Esophagus squamous epithelium (tissue), 5 donors: ENCODE measurements around the gene VAPA. TPM values are rescaled to one million over a fixed set of nuclear protein-coding genes. Genes with fewer than 3 reads are reported as not detected.

Source experiments
- DNase-seq: peaks from one replicate; lab custom pipeline; 2025; lab: John Stamatoyannopoulos, UW
- H3K27ac ChIP-seq, 4 donors: fragments of 200-600 bp; sonication (generic); one replicate each; pipeline ENCODE4 v1.5.1; 2016 to 2019; ENCODE audit warnings: mild to moderate bottlenecking in 1 of 4
- H3K27me3 ChIP-seq, 4 donors: fragments of 200-600 bp; sonication (generic); 1 replicate in 3 of 4; 2 replicates in 1 of 4; pipeline versions ENCODE4 v1.5.1 to v1.6.0; 2017 to 2021; ENCODE audit warnings: antibody characterized with exemption in 1 of 4
- H3K36me3 ChIP-seq, 3 donors: fragments of 200-600 bp; sonication (generic); one replicate each; pipeline ENCODE4 v1.5.1; 2016 to 2019
- H3K4me1 ChIP-seq, 3 donors: fragments of 200-600 bp; sonication (generic); one replicate each; pipeline ENCODE4 v1.5.1; 2017 to 2019
- H3K4me3 ChIP-seq, 4 donors: fragments of 200-600 bp; sonication (generic); 1 replicate in 3 of 4; 2 replicates in 1 of 4; pipeline ENCODE4 v1.5.1; 2016 to 2019; ENCODE audit warnings: mild to moderate bottlenecking in 2 of 4, moderate library complexity in 1 of 4
- H3K9me3 ChIP-seq, 3 donors: fragments of 200-600 bp; sonication (generic); one replicate each; pipeline ENCODE4 v1.5.1; 2016 to 2019
- POLR2A ChIP-seq, 4 donors: fragments of 450-650 bp; IDR thresholded peaks; one replicate each; pipeline ENCODE4 v1.6.1; 2017; ENCODE audit warnings: antibody characterized with exemption in 4 of 4, mild to moderate bottlenecking in 4 of 4, moderate library complexity in 3 of 4
- WGBS, 2 donors: methylation state at CpG; one replicate each; pipeline ENCODE4 v1.1.5; 2018; 5-methylcytosine and 5-hydroxymethylcytosine counted together
- intact Hi-C: fragments of 100-400 bp; cut with DNase I; formaldehyde crosslinking; loops from one replicate; pipeline ENCODE4 v1.15.0; 2022
- total RNA-seq, 4 donors: library from RNA; depleted of rRNA; stranded (reverse); fragments of >200 nt; gene quantifications; one replicate each; pipeline ENCODE4 v1.1.0, GENCODE V29; 2016
- TF ChIP-seq, protein P1 (sequence below), 6 experiments: fragments of 450-650 bp in 4 of 6; fragments of 200-600 bp in 2 of 6; sonication (generic) in 2 of 6; IDR thresholded peaks; one replicate each; pipeline ENCODE4 v1.5.1; 2016 to 2019; ENCODE audit warnings: antibody characterized with exemption in 6 of 6, mild to moderate bottlenecking in 4 of 6, moderate library complexity in 4 of 6
- donor health status: DM: yes; HTN: yes; CAD: no.

Gene VAPA
- total RNA-seq, 4 donors from 2014 or later: 252 to 287 (median 268) TPM

DNA sequence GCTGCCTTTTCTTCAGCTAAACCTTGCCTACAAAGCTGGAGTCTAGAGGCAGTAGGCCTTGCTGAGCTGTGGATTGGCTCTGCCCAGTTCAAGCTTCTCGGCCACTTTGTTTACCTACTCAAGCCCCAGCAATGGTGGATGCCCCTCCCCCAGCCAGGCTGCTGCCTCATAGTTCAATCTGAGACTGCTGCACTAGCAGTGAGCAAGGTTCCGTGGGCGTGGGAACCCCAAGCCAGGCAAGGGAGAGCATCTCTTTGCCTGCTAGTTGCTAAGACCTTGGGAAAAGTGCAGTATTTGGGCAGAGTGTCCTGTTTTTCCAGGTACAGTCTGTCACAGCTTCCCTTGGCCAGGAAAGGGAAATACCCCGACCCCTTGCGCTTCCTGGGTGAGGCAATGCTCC is 68.9 kb downstream of the VAPA start:
- Histone ChIP-seq H3K4me3 (no peak overlapping the region), H3K27ac (no peak overlapping the region), H3K36me3 (no peaks in the 10 kb centered on the region), H3K27me3 (no peaks in the 10 kb centered on the region), H3K4me1 (peaks cover 0 to 7% (median under 1%) of the 10 kb centered on the region in 3 donors), H3K9me3 (no peaks in the 10 kb centered on the region)
- no peak for DNase-seq
- TF ChIP-seq, protein P1, sequence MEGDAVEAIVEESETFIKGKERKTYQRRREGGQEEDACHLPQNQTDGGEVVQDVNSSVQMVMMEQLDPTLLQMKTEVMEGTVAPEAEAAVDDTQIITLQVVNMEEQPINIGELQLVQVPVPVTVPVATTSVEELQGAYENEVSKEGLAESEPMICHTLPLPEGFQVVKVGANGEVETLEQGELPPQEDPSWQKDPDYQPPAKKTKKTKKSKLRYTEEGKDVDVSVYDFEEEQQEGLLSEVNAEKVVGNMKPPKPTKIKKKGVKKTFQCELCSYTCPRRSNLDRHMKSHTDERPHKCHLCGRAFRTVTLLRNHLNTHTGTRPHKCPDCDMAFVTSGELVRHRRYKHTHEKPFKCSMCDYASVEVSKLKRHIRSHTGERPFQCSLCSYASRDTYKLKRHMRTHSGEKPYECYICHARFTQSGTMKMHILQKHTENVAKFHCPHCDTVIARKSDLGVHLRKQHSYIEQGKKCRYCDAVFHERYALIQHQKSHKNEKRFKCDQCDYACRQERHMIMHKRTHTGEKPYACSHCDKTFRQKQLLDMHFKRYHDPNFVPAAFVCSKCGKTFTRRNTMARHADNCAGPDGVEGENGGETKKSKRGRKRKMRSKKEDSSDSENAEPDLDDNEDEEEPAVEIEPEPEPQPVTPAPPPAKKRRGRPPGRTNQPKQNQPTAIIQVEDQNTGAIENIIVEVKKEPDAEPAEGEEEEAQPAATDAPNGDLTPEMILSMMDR (IDR thresholded peaks at IDR 0.05): no peak
- TF ChIP-seq POLR2A (IDR thresholded peaks at IDR 0.05): no peak
- intact Hi-C loops: no loop called here
- WGBS, 2 donors: 100% methylated on average over 2 to 3 of the region's 5 CpGs

DNA sequence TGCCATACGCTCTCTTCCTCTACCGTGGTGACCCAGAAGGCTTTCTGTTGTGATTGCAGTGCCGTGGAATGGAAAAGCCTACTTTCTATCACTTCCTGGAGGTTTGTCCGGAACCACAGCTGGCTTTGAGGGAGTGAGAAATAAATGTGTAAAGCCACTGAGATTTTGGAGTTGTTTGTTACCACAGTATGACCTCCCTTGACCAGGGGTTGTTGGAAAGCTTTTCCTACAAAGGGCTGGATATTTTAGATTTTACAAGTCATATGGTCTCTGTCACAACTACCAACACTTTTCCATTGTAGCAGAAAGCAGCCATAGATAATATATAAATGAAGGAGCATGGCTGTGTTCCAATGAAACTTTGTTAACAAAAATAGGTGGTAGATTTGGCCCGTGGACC is 70.3 kb downstream of the VAPA start:
- Histone ChIP-seq H3K4me3 (no peak overlapping the region), H3K27ac (peak overlapping the region in 1 of 4 donors; percentile 18), H3K27me3 (no peaks in the 10 kb centered on the region), H3K4me1 (peaks cover 0 to 12% (median 3%) of the 10 kb centered on the region in 3 donors), H3K9me3 (no peaks in the 10 kb centered on the region), H3K36me3 (no peaks in the 10 kb centered on the region)
- intact Hi-C loops: no loop called here
- 72 to 86% methylated on average over 5 of the region's 5 CpGs for WGBS, 2 donors
- no peak for TF ChIP-seq POLR2A (IDR thresholded peaks at IDR 0.05)
- TF ChIP-seq, protein P1 (IDR thresholded peaks at IDR 0.05): no peak
- no peak for DNase-seq

DNA sequence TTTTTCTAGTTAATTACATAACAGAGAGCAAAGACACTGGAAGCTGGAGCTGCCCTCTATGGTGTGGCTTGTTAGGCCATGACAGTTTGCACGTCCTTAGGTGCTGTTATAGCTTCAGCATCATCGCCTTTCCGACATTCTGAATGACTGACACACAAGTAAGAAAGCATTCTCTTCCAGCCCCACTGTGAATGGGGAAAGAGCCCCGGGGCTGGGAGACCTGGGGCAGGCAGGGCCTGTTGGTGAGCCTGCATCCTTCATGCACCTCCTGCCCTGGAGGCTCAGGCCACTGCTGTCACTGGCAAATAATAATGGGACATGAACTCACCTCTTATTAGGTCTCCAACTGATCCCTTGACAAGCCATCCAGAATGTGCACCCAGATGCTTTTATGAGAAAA is 71.8 kb downstream of the VAPA start:
- no peaks in the 10 kb centered on the region for H3K9me3 ChIP-seq
- H3K4me3 ChIP-seq: no peak overlapping the region
- 85 to 86% methylated on average over 3 to 4 of the region's 4 CpGs for WGBS, 2 donors
- TF ChIP-seq POLR2A (IDR thresholded peaks at IDR 0.05): no peak
- TF ChIP-seq, protein P1 (IDR thresholded peaks at IDR 0.05): no peak
- peaks cover 0 to 12% (median 3%) of the 10 kb centered on the region in 3 donors for H3K4me1 ChIP-seq
- DNase-seq: no peak
- no peaks in the 10 kb centered on the region for H3K27me3 ChIP-seq
- H3K27ac ChIP-seq: no peak overlapping the region
- intact Hi-C loops: no loop called here
- H3K36me3 ChIP-seq: no peaks in the 10 kb centered on the region

DNA sequence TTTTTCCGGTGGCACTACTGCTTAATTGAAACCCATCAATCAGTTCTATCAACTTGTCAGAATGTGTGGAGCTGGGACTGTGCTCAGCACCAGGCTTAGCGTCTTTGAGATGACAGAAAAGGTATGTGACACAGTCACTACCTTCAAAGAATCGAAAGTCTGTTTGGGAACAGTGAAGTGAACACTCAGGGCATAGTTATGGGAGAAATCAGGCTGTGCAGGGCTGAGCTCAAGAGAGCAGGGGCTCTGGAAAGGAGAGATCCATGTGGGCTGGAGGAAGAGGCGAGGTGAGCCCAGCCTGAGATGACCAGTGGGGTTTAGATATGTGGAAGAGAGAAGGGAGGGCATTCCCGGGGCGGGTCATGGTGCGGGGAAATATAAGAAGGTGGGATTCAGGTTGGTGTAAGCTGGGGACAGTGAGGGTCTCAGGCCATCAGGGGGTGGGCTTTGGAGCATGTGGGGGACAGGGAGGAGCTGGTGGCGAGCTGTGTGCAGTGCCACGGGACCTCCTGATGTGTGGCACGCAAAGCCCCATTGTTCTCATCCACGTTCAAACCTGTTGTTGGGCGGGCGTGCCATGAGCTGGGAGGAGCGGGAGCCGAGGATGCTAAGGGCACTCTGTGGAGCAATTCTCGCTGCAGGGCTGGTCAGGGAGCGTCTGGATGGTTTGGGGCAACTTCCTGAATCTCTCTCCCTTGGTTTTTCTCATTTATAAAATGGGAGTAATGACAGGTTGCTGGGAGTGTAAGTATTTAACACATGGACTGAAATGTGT is 72.5 kb downstream of the VAPA start:
- TF ChIP-seq, protein P1 (IDR thresholded peaks at IDR 0.05): no peak
- no peak for TF ChIP-seq POLR2A (IDR thresholded peaks at IDR 0.05)
- H3K27ac ChIP-seq: no peak overlapping the region
- H3K9me3 ChIP-seq: no peaks in the 10 kb centered on the region
- peaks cover 0 to 12% (median 3%) of the 10 kb centered on the region in 3 donors for H3K4me1 ChIP-seq
- H3K36me3 ChIP-seq: no peaks in the 10 kb centered on the region
- intact Hi-C loops: no loop called here
- 63 to 76% methylated on average over 17 of the region's 17 CpGs for WGBS, 2 donors
- peaks cover 0 to 6% (median 0%) of the 10 kb centered on the region in 4 donors for H3K27me3 ChIP-seq
- H3K4me3 ChIP-seq: no peak overlapping the region
- DNase-seq: no peak

DNA sequence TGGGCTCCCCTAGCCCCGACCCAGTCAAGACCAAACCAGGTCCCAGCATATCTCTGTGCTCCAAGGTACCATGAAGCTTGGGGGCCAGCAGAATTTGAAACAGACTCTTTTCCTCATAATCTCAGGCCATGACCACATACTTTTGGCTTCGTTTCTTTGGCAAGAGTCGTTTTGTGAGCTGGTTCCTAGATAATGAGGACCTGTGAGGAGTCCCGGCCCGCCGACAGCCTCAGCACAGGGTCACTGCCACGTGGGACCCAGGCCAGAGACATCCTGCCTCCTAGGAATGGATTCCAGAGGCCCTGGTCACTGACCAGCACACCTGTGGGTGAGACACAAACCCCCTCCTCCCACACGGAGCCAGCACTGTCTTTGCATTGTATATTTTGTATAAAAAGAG is 73.5 kb downstream of the VAPA start:
- WGBS, 2 donors: 34 to 63% methylated on average over 7 to 8 of the region's 8 CpGs
- Histone ChIP-seq H3K27me3 (peaks cover 0 to 10% (median 0%) of the 10 kb centered on the region in 4 donors), H3K4me3 (no peak overlapping the region), H3K9me3 (no peaks in the 10 kb centered on the region), H3K4me1 (peaks cover 0 to 12% (median 3%) of the 10 kb centered on the region in 3 donors), H3K27ac (no peak overlapping the region), H3K36me3 (no peaks in the 10 kb centered on the region)
- intact Hi-C loops: no loop called here
- DNase-seq: no peak
- TF ChIP-seq, protein P1 (IDR thresholded peaks at IDR 0.05): no peak
- no peak for TF ChIP-seq POLR2A (IDR thresholded peaks at IDR 0.05)
